Uterus (tissue), 4 donors: Measurements from ENCODE around the gene LAPTM5. TPM values are rescaled to one million over a fixed set of nuclear protein-coding genes. Genes with fewer than 3 reads are reported as not detected.
"Not testable (repeated sequence)": the region's sequence is repeated elsewhere in the genome, so short reads cannot be mapped to it uniquely, and the experiment has no call there.

Source experiments
- DNase-seq, 2 donors: peaks; one replicate each; pipeline ENCODE4 v3.0.0-alpha.2; 2019 to 2020
- H3K27ac ChIP-seq, 2 donors: fragments of 200-600 bp; sonication (generic); 1 replicate in 1 of 2; 2 replicates in 1 of 2; pipeline ENCODE4 v1.5.1; 2016 to 2018
- H3K27me3 ChIP-seq, 2 donors: fragments of 200-600 bp; sonication (generic); one replicate each; pipeline ENCODE4 v1.5.1; 2018 to 2019; ENCODE audit warnings: control low read depth in 1 of 2
- H3K36me3 ChIP-seq, 2 donors: fragments of 200-600 bp; sonication (generic); one replicate each; pipeline ENCODE4 v1.5.1; 2019; ENCODE audit warnings: control low read depth in 1 of 2
- H3K4me1 ChIP-seq, 2 donors: fragments of 200-600 bp; sonication (generic); one replicate each; pipeline ENCODE4 v1.5.1; 2018 to 2019; ENCODE audit warnings: control low read depth in 1 of 2
- H3K4me3 ChIP-seq, 2 donors: fragments of 200-600 bp; sonication (generic); 1 replicate in 1 of 2; 2 replicates in 1 of 2; pipeline ENCODE4 v1.5.1; 2018 to 2019; ENCODE audit warnings: mild to moderate bottlenecking in 1 of 2
- H3K9me3 ChIP-seq, 2 donors: fragments of 200-600 bp; sonication (generic); one replicate each; pipeline ENCODE4 v1.5.1; 2019; ENCODE audit warnings: control low read depth in 1 of 2
- POLR2A ChIP-seq, 2 donors: fragments of 450-650 bp; IDR thresholded peaks; one replicate each; pipeline ENCODE4 v1.6.1; 2016; ENCODE audit warnings: antibody characterized with exemption in 2 of 2, mild to moderate bottlenecking in 1 of 2, moderate library complexity in 1 of 2
- intact Hi-C: fragments of 100-400 bp; cut with DNase I; formaldehyde crosslinking; loops from one replicate; pipeline ENCODE4 v1.15.1; 2023; ENCODE audit warnings: low total_unique reads
- total RNA-seq, 4 donors: library from RNA; depleted of rRNA in 3 of 4; stranded (reverse); fragments of >200 nt in 3 of 4; gene quantifications; one replicate each; pipeline versions ENCODE4 v1.1.0 to v1.2.4, GENCODE V29; 2014 to 2023
- TF ChIP-seq, protein P1 (sequence below), 4 experiments: fragments of 200-600 bp in 2 of 4; fragments of 450-650 bp in 2 of 4; sonication (generic) in 2 of 4; IDR thresholded peaks; one replicate each; pipeline ENCODE4 v1.5.1; 2016 to 2019; ENCODE audit warnings: antibody characterized with exemption in 4 of 4, mild to moderate bottlenecking in 2 of 4, moderate library complexity in 1 of 4
- donor health status: DM: yes; HTN: yes; CAD: no.

Gene LAPTM5
- total RNA-seq, 4 donors from 2014 or later = 6.1 to 76.8 (median 15.8) TPM

DNA sequence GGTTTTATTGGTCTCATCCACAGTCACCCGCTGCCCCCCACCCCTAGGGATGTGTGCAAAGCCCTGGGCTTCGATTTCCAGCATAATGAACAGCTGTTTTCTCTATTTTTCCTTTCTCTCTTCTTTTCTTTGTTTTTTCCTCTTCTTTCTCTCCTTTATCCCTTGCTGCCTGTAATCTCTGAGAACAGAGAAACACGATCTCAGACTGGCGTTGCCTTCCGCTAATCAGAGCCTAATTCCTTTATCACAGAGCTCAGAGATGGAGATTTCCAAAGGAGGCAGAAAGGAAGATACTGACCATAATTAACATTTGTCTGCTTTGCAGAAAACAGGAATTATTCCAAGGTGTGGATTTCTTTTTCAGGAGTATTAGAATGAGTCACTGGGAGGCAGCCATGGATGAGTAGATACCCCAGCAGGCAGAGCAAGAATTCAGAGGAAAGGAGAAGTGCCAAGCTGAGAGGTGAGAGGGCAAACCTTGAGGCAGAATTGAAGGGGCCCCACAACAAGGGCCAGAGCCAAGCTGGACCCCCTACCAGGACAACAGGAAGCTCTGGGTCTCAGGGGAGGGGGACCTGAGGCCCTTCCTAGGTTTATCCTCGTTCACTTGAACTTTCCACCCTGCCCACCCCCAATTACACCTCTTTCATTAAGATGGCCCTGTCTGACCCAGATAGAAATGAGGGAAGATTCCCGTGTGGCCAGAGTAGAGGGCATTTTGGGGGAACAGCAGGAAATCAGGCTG lies 67.5 kb downstream of the LAPTM5 start:
- H3K4me1 ChIP-seq = peaks cover 27 to 29% of the 10 kb centered on the region in 2 donors
- TF ChIP-seq, protein P1, sequence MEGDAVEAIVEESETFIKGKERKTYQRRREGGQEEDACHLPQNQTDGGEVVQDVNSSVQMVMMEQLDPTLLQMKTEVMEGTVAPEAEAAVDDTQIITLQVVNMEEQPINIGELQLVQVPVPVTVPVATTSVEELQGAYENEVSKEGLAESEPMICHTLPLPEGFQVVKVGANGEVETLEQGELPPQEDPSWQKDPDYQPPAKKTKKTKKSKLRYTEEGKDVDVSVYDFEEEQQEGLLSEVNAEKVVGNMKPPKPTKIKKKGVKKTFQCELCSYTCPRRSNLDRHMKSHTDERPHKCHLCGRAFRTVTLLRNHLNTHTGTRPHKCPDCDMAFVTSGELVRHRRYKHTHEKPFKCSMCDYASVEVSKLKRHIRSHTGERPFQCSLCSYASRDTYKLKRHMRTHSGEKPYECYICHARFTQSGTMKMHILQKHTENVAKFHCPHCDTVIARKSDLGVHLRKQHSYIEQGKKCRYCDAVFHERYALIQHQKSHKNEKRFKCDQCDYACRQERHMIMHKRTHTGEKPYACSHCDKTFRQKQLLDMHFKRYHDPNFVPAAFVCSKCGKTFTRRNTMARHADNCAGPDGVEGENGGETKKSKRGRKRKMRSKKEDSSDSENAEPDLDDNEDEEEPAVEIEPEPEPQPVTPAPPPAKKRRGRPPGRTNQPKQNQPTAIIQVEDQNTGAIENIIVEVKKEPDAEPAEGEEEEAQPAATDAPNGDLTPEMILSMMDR (IDR thresholded peaks at IDR 0.05) = no peak
- TF ChIP-seq POLR2A (IDR thresholded peaks at IDR 0.05) = no peak
- H3K36me3 ChIP-seq = no peaks in the 10 kb centered on the region
- DNase-seq = peak in 1 of 2 donors; percentile 40
- no peaks in the 10 kb centered on the region for H3K27me3 ChIP-seq
- intact Hi-C loops = no loop called here
- H3K9me3 ChIP-seq = no peaks in the 10 kb centered on the region
- H3K27ac ChIP-seq = peak overlapping the region; percentile 76 to 90
- H3K4me3 ChIP-seq = no peak overlapping the region

DNA sequence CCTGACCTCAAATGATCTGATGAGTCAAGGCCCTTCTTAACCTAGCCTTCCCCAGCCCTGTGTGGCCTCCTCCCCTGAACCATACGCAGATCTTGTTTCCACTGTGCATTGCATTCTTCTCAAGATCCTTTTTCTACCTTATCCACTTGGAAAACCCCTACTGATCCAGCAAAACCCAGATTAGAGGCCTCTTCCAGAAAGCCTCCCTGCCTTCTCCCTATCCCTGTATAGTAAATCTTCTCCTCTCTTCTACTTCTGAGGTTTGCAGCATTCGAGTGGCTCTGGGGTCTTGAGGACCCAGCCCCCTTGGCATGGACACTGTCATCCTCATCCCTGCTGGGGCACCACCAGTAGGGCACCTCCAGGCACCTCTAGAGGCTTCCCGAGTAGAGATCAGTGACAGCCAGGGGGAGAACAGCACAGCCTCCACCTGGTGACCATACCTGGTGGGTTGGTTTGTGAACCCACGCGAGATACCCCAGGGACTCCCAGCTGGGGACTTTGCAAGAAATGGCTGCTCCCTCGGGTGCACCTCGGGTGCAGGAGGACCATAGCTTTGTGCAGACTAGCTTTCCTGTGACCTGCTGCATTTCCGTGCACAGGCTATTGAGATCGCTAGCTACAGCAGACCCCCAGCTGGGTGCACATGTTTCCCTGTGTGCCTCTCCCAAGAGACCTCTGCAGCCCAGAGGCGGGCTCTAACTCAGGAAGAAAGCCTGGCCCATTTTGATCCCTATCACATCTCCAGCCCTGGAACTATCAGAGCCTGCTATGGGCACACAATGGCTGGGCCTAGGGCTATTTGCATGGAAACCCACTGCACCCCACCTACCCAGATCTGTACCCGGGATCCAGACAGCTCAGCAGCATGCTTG lies 68.4 kb downstream of the LAPTM5 start:
- TF ChIP-seq, protein P1 (IDR thresholded peaks at IDR 0.05) = no peak
- TF ChIP-seq POLR2A (IDR thresholded peaks at IDR 0.05) = no peak
- H3K36me3 ChIP-seq = no peaks in the 10 kb centered on the region
- H3K4me3 ChIP-seq = no peak overlapping the region
- H3K4me1 ChIP-seq = peaks cover 20 to 22% of the 10 kb centered on the region in 2 donors
- H3K9me3 ChIP-seq = no peaks in the 10 kb centered on the region
- intact Hi-C loops = no loop called here
- DNase-seq = peak in 1 of 2 donors; percentile 14
- H3K27ac ChIP-seq = peak overlapping the region; percentile 76 to 90
- H3K27me3 ChIP-seq = no peaks in the 10 kb centered on the region

DNA sequence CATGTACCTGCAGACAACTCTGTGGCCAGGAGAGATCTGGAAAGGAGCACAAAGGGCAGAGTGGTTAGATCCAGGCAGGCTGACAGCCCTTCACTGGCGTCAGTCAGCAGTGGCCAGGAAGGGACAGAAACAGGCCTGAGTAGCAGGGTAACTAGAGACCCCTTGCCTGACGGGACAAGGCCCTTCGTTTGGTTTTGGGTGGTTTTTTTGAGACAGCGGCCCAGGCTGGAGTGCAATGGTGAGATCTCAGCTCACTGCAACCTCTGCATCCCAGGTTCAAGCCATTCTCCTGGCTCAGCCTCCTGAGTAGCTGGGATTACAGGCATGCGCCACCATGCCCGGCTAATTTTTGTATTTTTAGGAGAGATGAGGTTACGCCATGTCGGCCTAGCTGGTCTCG lies 69.1 kb downstream of the LAPTM5 start:
- Histone ChIP-seq H3K27ac (peak overlapping the region; percentile 90), H3K4me1 (peaks cover 16 to 20% of the 10 kb centered on the region in 2 donors)
- H3K9me3 ChIP-seq, H3K27me3 ChIP-seq, intact Hi-C loops, H3K4me3 ChIP-seq, H3K36me3 ChIP-seq: not testable (repeated sequence)
- peak in 1 of 2 donors; percentile 6 for DNase-seq

DNA sequence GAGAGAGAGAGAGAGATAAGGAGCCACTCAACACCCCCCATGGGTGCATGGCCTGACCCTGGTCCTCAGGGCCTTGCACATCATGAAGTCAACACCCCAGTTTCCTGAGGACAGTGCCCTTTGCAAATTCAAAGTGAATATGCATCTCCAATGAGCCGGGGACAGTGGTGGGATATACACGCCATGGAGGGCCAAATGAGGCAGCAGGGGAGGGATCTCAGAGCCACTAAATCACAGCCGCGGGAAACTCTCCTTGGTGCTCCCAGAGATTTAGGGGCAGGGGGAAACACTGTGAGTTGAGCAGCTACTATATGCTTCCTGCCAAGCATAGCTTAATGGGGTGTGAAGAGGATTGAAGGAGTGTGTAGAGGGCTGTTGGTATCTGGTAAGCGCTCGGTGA lies 69.7 kb downstream of the LAPTM5 start:
- no peaks in the 10 kb centered on the region for H3K9me3 ChIP-seq
- H3K27ac ChIP-seq = peak overlapping the region; percentile 90
- intact Hi-C loops = no loop called here
- peaks cover 12 to 14% of the 10 kb centered on the region in 2 donors for H3K4me1 ChIP-seq
- peak in 1 of 2 donors; percentile 11 for DNase-seq
- no peaks in the 10 kb centered on the region for H3K36me3 ChIP-seq
- H3K4me3 ChIP-seq = no peak overlapping the region
- no peak for TF ChIP-seq POLR2A (IDR thresholded peaks at IDR 0.05)
- TF ChIP-seq, protein P1 (IDR thresholded peaks at IDR 0.05) = no peak
- no peaks in the 10 kb centered on the region for H3K27me3 ChIP-seq

DNA sequence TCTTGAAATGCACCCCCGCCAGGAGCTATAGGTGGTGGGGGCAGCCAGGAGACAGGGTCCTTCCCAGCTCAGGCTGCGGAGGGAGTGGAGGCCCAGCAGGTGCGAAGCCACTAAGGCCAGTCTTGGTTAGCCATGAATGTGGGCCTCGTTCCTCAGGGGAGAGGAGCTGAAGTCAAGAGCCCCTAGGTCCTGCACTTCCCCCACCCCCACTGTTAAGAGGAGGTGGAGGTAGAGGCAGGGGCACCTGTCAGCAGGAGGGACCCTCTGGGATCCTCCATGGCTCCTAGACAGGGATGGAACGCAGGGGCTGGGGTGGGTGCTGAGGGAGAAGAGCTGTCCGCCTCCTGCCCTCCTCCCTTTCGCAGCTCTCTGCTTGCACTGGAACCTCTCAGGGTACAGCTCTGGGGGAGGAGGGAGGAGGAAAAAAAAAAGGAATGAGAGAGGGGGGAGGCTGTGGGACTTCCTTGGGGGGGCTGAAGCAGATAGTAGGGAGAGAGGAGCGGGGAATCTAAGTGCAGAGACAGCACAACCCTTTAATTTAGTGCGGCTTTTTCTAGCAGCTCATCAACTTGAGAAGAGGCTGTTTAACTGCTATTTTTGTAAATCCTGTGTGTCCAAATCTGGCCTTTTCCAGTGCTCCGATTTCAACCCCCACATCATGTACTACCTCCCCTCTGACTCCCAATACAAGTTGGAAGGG lies 71.2 kb downstream of the LAPTM5 start:
- intact Hi-C loops = no loop called here
- peak overlapping the region; percentile 90 for H3K27ac ChIP-seq
- no peaks in the 10 kb centered on the region for H3K9me3 ChIP-seq
- DNase-seq = peak; percentile 17 to 66
- H3K36me3 ChIP-seq = no peaks in the 10 kb centered on the region
- no peak overlapping the region for H3K4me3 ChIP-seq
- no peaks in the 10 kb centered on the region for H3K27me3 ChIP-seq
- TF ChIP-seq, protein P1 (IDR thresholded peaks at IDR 0.05) = no peak
- TF ChIP-seq POLR2A (IDR thresholded peaks at IDR 0.05) = peak in 1 of 2 donors; percentile 16
- H3K4me1 ChIP-seq = peaks cover 10 to 12% of the 10 kb centered on the region in 2 donors
